ES-I3 (cell line): Measurements from ENCODE around the gene PRKG1.
"Not testable (repeated sequence)": the region's sequence is repeated elsewhere in the genome, so short reads cannot be mapped to it uniquely, and the experiment has no call there.

ENCODE experiments used
- H3K36me3 ChIP-seq: 2 replicates; pipeline ENCODE4 v1.6.1; 2013; ENCODE audit warnings: mild to moderate bottlenecking, low read length, control low read depth, moderate library complexity; ENCODE audit not compliant: insufficient read depth
- H3K4me1 ChIP-seq: 2 replicates; pipeline ENCODE4 v1.6.1; 2013; ENCODE audit warnings: mild to moderate bottlenecking, control low read depth, low read length; ENCODE audit not compliant: insufficient read depth
- H3K9ac ChIP-seq: 2 replicates; pipeline ENCODE4 v1.6.1; 2013; ENCODE audit warnings: low read depth, mild to moderate bottlenecking, low read length, moderate library complexity
- H3K9me3 ChIP-seq: 2 replicates; pipeline ENCODE4 v1.6.1; 2013; ENCODE audit warnings: mild to moderate bottlenecking, low read length, moderate library complexity; ENCODE audit not compliant: control insufficient read depth, insufficient read depth

The PRKG1 gene

DNA sequence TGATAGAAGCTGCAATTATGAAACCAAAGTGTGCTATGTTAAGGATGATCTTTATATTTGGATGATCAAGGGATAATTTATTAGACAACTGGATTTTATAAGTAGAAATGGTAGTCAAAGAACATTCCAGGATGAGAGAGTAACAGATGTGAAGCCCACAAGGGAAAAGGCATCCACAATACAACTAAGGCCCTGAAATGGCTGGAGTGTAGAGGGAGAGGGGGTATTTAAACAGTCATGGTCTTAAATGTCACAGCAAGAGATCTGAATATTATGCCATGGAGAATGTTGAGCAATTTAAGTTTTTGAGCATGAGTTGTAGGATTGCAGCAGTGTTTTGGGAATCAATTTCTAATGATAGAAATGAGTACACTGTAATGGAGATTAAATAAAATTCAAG is 957.5 kb downstream of the PRKG1 start:
- Histone ChIP-seq H3K36me3 (peaks cover 7% of the 10 kb centered on the region), H3K9ac (no peak overlapping the region), H3K9me3 (no peaks in the 10 kb centered on the region; the same call in 1 of the 2 replicates)

DNA sequence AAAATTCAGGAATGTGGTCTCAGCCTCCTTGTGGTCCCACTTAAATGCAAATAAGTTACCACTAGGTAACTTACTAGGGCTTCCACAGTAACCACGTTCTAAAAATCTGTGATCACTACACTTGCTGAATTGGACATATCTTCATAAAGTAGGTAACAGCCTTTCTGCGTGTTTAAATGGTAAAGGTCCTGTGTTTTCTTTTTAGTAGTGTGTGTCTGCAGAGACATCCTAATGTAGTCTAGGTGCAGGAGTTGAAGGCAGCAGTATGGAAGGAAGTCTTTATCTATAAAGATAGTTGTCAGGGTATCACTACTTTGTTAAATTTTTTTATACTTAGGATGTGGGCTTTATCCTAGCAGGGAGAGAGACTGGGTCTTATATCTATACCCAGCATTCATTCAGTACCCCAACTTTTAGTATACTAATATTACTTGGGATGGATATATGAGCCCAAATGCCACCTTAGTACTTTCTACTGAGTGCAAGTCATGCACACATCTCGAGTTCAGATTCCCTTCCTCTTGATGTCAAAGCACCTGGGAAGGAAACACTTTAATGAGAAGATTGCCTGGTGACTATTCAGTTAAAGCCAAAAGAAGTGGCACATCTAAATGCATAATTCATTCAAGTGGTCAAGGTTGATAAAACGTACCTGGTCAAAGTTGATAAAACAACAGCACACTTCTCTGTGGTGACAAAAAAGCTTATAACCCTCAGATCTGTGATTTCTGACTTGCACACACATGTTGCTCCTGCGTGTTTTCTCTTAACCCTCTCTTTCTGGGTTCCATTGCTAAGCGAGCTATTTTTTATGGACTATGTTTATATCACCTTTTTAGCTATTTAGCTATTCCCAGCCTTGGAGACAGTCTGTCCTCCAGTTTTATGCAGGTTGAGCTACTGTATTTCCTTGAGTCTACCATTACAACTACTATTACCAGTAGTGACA is 958.7 kb downstream of the PRKG1 start:
- Histone ChIP-seq H3K9ac (peak overlapping the region; percentile 23), H3K36me3 (peaks cover 7% of the 10 kb centered on the region), H3K9me3 (no peaks in the 10 kb centered on the region), H3K4me1 (peaks cover 12% of the 10 kb centered on the region)

More for the DNA sequence above, 957.5 kb downstream of the PRKG1 start:
- peaks cover 12% of the 10 kb centered on the region for H3K4me1 ChIP-seq

DNA sequence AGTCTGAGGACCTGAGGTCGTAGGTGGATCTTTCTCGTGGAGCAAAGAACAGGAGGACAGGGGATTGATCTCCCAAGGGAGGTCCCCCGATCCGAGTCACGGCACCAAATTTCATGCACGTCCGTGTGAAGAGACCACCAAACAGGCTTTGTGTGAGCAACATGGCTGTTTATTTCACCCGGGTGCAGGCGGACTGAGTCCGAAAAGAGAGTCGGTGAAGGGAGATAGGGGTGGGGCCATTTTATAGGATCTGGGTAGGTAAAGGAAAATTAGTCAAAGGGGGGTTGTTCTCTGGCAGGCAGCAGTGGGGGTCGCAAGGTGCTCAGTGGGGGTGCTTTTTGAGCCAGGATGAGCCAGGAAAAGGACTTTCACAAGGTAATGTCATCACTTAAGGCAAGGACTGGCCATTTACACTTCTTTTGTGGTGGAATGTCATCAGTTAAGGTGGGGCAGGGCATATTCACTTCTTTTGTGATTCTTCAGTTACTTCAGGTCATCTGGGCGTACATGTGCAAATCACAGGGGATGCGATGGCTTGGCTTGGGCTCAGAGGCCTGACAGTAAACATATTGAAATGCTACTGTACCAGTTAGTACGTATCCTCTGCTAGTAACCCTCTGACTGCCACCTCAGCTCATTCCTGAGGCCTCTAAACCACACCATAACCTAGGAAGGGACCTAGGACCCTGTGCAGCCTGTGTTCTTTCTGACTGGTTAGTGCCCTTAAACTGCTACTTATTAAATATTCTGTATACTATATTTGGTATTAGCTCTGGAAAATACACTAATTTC is 964.9 kb downstream of the PRKG1 start:
- not testable (repeated sequence) for H3K36me3 ChIP-seq, H3K9me3 ChIP-seq
- Histone ChIP-seq H3K9ac (peak overlapping the region; percentile 46), H3K4me1 (peaks cover 31% of the 10 kb centered on the region)

DNA sequence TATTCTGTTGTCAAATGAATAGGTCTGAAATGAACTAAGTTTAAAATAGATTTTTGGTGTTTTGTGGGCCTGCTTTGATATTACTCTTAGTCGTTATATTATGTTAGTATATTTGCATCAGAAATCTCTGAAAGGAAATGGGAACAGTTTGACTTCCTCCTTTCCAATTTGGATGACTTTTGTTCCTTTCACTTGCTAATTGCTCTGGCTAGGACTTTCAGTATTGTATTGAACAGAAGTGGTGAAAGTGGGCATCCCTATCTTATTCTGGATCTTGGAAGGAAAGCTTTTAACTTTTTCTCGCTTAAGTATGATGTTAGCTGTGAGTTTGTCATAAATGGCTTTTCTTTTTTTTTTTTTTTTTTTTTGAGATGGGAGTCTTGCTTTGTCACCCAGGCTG is 966.2 kb downstream of the PRKG1 start:
- no peaks in the 10 kb centered on the region for H3K9me3 ChIP-seq
- no peaks in the 10 kb centered on the region; the same call in 1 of the 2 replicates for H3K36me3 ChIP-seq
- H3K4me1 ChIP-seq, result peaks cover 44% of the 10 kb centered on the region
- peak overlapping the region; percentile 45 for H3K9ac ChIP-seq

DNA sequence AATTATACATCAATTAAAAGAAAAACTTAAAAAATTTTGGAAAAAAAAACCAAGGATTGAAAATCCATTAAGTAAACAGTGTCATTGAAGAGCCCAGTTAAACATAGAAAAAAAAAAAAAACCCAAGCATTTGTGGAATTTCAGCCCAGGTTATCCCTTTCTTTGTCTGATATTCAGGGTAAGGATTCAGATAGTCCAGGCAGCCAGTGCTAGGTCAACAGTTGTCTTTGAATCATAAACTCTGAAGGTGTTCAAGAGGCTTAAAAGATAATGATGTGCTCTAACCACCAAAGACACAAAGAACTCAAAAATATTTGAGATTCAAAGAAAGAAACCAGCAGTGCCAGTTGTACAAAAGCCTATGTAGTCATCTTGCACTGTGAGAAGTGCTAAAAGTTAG is 969.5 kb downstream of the PRKG1 start:
- Histone ChIP-seq H3K9ac (no peak overlapping the region), H3K9me3 (no peaks in the 10 kb centered on the region), H3K36me3 (no peaks in the 10 kb centered on the region), H3K4me1 (peaks cover 57% of the 10 kb centered on the region)

DNA sequence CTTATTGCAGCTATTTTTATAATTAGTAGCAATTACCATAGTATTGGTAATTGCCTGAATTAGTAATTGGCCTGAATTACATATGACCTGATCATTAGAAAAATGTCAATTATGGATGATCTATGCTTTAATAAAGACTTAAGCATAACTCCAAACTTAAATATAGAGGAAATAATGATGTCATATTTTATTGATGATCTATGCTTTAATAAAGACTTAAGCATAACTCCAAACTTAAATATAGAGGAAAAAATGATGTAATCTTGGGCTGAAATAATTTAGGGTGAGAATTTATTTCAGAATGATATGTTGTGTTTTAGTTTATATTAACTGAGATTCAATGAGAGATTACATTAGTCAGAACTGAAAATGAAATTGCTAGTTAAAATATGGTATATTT is 973.8 kb downstream of the PRKG1 start:
- Histone ChIP-seq H3K9me3 (no peaks in the 10 kb centered on the region), H3K36me3 (no peaks in the 10 kb centered on the region), H3K9ac (no peak overlapping the region), H3K4me1 (peaks cover 44% of the 10 kb centered on the region)

DNA sequence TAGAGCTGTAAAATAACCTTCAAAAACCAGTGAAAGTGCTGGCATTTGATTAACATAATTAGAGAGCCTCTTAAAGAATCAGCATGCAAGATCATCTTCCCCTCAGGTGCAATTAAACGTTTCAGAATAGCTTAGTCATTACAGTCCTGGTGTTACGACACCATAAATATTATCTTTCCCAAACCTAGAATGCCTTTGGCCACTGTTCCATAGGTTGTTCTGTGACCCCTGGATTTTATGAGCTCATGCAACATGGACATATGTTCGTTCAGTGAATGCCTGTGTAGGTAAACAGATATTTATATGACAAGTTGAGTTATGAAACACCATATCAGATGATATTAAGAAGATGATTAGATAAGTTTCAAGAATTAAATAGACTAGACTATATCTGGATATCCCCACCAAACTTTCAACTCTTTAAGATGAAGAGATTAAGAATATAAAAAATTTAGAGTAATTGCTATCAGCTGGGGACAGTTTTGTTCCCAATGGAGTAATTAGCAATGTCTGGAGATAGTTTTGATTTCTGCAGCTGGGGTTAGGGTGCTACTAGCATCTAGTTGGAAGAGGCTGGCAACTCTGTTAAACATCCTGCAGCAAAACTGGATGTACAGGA is 976.3 kb downstream of the PRKG1 start:
- peaks cover 19% of the 10 kb centered on the region for H3K4me1 ChIP-seq

DNA sequence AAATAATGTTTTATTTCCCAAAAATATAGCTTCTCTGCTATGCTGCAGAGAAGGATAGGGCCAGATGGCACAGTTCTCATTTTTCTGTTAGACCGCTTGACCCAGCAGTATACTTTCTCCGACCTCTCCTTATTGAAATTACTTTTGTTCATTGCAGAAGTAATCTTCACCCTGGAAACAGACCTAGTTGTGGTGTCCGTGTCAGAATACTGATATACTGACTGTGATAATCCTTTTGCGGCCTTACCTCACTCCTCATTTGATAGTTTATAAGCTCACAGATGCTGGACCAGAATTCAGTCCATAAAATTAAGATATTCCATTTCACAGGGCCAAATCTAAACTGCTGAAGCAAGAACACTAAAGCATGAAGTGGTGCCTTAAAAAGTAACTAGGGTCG is 979.2 kb downstream of the PRKG1 start:
- Histone ChIP-seq H3K36me3 (no peaks in the 10 kb centered on the region), H3K9me3 (no peaks in the 10 kb centered on the region), H3K9ac (no peak overlapping the region), H3K4me1 (peaks cover 16% of the 10 kb centered on the region)

More for the DNA sequence above, 976.3 kb downstream of the PRKG1 start:
- Histone ChIP-seq H3K9ac (no peak overlapping the region), H3K9me3 (no peaks in the 10 kb centered on the region), H3K36me3 (no peaks in the 10 kb centered on the region)

DNA sequence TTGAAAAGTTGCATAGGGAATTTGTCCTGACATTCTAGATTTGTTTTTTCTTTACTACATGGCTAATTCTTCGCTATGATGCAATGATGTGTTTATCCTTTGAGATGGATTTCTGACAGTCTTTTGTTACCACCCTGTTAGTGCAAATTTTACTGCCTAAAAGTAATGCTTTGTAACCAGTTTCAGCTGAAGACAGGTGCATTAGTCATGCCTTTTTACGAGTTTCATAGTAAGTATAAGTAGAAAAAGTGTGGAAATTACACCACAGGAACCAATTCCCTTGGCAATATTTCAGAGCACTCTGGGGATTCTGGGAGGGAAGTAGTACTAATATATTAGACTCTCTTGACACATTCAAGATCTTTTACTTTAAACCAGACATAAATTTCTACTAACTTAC is 982.0 kb downstream of the PRKG1 start:
- no peaks in the 10 kb centered on the region for H3K36me3 ChIP-seq
- peaks cover 9% of the 10 kb centered on the region for H3K4me1 ChIP-seq
- no peak overlapping the region for H3K9ac ChIP-seq
- no peaks in the 10 kb centered on the region for H3K9me3 ChIP-seq

DNA sequence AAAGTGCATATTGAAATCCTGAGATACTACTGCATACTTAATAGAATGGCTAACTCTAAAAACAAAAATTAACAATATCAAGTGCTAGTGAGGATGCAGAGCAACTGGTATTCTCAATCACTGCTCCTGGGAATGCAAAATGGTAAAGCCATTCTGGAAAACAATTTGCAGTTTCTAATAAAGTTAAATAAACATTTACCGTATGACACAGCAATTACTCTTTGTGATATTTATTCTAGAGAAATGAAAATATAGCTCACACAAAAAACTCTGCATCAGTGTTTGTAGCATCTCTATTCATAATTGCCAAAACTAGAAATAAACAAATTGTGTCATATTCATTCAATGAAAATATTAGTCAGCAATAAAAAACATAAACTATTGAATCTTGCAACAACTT is 984.8 kb downstream of the PRKG1 start:
- H3K36me3 ChIP-seq, result no peaks in the 10 kb centered on the region
- H3K4me1 ChIP-seq, result peaks cover 9% of the 10 kb centered on the region
- no peaks in the 10 kb centered on the region for H3K9me3 ChIP-seq
- H3K9ac ChIP-seq, result no peak overlapping the region

DNA sequence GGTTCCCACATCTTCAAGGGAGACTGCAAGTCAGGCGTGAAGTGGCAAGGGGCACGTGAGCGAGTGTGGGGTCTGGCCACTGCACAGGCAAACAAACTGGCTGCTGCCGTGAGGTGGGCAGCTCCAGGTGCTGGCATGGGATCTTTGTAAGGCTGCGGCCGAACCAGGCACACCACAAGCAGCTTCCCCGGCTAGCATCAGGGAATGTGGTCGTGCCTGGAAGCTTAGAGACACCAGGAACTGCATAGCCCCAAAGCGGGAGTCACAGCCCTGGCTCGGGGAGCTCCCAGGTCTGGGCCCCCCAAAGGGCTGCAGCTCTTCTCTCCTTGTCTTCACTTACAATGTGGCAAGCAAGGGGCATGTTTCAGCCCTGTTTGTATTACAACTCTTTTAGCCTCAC is 988.9 kb downstream of the PRKG1 start:
- H3K9ac ChIP-seq, result no peak overlapping the region
- no peaks in the 10 kb centered on the region for H3K36me3 ChIP-seq
- no peaks in the 10 kb centered on the region for H3K9me3 ChIP-seq
- H3K4me1 ChIP-seq, result no peaks in the 10 kb centered on the region; the same call in 1 of the 2 replicates

DNA sequence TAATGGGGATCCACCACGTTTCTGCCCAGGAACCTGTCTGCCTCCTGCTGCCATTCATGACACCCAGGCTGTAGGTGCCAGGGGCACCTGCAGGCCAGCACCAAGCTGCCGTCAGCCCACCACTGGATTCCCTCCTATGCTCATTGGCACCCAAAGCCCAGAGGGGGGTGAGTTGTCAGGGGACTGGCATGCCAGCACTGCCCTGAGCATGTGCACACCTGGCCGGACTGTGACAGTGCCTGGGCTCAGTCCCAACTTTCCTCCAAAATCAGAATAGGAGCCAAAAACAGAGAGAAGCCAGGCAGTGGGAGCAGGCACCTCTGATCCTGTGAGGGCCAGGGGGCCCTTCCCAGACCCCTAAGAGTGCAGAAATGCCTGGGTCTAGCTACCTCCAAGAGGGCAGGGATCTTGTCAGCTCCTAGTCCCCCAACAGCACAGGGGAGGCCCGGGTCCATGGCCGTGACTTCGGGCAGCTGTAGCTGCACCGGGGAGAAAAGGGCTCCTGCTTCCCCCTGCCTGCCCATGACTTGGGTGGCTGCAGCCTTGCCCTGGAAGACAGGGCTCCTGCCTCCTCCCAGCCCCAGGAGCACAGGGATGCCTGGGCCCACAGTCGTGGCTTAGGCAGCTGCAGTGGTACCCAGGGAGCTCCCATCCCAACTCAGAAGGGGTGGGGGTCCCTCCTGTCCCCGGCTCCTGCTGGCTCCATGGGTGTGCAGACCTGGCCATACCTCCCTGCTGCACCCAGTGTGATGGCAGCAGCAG is 990.0 kb downstream of the PRKG1 start:
- Histone ChIP-seq H3K9ac (no peak overlapping the region), H3K9me3 (no peaks in the 10 kb centered on the region), H3K36me3 (no peaks in the 10 kb centered on the region), H3K4me1 (no peaks in the 10 kb centered on the region; the same call in 1 of the 2 replicates)

DNA sequence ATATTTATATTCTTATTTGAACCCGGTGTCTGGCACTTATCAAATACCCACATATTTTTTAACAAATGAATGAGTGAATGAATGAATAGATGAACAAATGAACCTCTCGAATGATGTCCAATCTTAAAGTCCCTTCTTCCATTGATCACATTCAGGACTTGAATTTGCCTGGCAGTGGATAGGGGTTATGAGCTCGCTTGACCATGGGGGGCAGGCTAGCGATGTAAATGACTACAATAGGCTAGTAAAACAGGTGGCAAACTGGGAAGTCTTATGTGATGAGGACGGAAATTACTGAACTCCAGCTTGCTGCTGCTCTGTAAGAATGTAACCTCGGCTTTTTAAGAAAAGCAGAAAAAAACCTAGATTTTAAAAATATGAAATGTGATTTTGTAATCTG is 992.1 kb downstream of the PRKG1 start:
- H3K4me1 ChIP-seq, result no peaks in the 10 kb centered on the region; the same call in 1 of the 2 replicates
- H3K9ac ChIP-seq, result no peak overlapping the region
- no peaks in the 10 kb centered on the region for H3K9me3 ChIP-seq
- H3K36me3 ChIP-seq, result no peaks in the 10 kb centered on the region

DNA sequence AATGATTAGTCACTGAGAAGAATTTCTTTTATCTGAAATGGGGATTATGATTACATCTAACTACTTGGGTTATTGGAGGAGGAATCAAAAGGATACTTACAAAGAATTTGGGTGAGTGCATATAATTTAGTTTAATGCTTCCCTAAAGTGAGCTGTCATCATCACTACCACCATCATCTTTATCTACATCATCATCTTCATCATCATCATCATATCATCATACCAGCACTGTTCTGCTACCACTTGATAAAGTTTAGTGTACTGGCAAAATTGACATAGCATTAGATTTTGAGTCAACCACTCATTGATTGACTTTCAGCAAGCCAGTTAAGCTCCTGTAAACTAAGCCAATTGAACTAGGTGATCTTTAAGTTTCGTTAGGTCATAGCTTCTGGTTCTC is 994.2 kb downstream of the PRKG1 start:
- H3K9ac ChIP-seq, result no peak overlapping the region
- no peaks in the 10 kb centered on the region for H3K36me3 ChIP-seq
- H3K9me3 ChIP-seq, result no peaks in the 10 kb centered on the region

More for the DNA sequence above, 994.2 kb downstream of the PRKG1 start:
- no peaks in the 10 kb centered on the region; the same call in 1 of the 2 replicates for H3K4me1 ChIP-seq
